HG02759 (cell line): ENCODE data around the gene TRAPPC14.
A peak's percentile ranks its signal among the peaks of the same experiment; 100 is the strongest.

Experiments used
- ATAC-seq: cut with Tn5 transposase; IDR thresholded peaks from one replicate; pipeline ENCODE4 v1.9.1; 2021; ENCODE audit warnings: mild to moderate bottlenecking, moderate library complexity; ENCODE audit not compliant: unreplicated experiment

TRAPPC14 gene

DNA sequence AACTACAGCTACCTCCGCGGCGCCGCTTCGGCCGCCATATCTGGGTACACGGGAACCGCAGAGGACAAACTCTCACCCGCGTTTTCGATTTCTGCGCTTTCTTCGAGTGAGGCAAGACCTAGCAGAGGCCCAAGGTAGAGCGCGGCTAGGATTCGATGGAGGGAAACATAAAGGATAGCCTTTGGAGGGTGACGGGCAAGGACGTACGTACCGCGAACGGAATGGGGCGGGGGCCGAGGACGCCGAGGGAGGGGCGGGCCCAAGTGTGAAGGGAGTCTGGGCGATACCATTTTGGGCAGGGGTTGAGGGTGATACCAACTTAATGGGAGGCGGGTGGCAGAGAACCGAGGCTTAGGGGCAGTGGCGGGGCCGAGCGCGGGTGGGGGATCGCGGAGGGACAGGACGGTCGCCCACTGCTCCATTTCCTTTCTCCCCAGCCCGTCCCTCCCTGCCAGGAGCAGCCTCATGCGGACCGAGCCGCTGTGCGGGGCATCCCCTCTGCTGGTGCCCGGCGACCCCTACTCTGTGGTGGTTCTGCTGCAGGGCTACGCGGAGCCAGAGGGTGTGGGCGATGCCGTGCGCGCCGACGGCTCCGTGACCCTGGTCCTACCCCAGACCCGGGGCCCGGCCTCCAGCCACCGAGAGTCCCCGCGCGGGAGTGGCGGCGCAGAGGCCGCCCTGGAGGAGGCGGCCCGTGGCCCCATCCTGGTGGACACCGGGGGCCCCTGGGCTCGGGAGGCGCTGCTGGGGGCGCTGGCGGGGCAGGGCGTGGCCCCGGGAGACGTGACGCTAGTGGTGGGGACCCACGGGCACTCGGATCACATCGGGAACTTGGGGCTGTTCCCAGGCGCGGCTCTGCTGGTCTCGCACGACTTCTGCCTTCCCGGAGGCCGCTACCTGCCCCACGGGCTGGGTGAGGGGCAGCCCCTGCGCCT, 31.3 kb downstream of the TRAPPC14 start, which contains the start of gene MBLAC1:
Gene MBLAC1, plus strand, starts transcription at position 37 of the 935 bp plus-strand sequence. Its CDS starts 429 bp downstream, at position 466.
- ATAC-seq: peak; percentile 65

GRCh38 chr7:100126239-100126930, 32.1 kb downstream of the TRAPPC14 start:
- no peak for ATAC-seq

DNA sequence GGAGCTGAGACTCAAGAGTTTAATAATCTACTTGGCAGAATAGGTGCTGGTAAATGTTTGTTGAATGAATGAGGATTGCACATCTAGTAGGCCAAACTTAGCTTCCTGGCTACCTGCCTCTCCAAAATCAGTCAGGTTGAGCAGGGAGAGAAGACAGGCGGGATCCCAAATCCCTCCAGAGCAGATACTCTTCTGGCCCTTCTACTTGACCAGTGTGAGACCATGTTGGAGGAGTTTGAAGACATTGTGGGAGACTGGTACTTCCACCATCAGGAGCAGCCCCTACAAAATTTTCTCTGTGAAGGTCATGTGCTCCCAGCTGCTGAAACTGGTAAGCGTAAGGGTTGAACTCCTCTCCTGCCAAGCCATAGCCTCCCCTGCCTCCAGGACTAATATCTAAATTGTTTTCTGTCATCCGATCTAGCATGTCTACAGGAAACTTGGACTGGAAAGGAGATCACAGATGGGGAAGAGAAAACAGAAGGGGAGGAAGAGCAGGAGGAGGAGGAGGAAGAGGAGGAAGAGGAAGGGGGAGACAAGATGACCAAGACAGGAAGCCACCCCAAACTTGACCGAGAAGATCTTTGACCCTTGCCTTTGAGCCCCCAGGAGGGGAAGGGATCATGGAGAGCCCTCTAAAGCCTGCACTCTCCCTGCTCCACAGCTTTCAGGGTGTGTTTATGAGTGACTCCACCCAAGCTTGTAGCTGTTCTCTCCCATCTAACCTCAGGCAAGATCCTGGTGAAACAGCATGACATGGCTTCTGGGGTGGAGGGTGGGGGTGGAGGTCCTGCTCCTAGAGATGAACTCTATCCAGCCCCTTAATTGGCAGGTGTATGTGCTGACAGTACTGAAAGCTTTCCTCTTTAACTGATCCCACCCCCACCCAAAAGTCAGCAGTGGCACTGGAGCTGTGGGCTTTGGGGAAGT, 34.0 kb downstream of the TRAPPC14 start:
- ATAC-seq: no peak

DNA sequence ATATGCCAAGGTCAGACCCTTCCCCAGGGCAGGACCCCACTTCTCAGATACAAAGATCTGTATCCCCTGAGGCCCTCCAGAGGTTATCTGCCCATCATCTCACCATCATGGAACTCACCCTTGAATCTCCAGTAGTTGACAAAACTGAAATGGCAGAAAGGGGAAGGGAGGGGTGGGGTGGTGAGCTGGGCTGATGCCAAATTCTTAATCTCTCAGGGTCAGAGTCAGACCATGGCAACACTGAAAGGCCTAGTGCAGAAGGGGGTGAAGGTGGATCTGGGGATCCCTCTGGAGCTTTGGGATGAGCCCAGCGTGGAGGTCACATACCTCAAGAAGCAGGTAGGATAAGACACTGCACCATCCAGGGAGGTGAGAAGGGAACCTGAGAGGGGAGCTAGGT, 36.0 kb downstream of the TRAPPC14 start:
- ATAC-seq: no peak

DNA sequence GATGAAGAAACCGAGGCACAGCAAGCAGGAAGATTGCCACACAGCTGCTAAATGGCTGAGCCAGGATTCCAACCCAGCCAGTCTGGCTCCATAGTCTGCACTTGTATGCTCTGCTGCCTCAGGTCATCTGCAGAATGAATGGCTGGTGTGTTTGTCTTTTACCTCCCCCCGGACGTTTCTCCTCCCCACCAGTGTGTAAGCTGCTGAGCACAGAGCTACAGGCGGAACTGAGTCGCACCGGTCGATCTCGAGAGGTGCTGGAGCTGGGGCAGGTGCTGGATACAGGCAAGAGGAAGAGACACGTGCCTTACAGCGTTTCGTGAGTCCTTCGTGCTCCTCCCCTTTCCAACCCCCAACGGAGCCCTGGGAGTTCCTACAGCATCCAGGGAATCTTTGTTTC, 36.5 kb downstream of the TRAPPC14 start:
- ATAC-seq: no peak

DNA sequence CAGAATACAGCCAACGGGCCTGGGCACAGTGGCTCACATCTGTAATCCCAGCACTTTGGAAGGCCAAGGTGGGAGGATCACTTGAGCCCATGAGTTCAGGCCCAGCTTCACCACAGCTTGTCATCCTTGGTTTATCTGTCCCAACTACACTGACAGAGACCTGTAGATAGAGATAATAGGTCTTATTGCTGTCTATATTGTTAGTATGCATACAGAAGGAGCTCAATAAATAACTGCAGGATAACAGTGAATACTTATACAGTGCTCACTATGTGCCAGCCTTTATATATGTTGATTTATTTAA, 37.8 kb downstream of the TRAPPC14 start:
- ATAC-seq: no peak

DNA sequence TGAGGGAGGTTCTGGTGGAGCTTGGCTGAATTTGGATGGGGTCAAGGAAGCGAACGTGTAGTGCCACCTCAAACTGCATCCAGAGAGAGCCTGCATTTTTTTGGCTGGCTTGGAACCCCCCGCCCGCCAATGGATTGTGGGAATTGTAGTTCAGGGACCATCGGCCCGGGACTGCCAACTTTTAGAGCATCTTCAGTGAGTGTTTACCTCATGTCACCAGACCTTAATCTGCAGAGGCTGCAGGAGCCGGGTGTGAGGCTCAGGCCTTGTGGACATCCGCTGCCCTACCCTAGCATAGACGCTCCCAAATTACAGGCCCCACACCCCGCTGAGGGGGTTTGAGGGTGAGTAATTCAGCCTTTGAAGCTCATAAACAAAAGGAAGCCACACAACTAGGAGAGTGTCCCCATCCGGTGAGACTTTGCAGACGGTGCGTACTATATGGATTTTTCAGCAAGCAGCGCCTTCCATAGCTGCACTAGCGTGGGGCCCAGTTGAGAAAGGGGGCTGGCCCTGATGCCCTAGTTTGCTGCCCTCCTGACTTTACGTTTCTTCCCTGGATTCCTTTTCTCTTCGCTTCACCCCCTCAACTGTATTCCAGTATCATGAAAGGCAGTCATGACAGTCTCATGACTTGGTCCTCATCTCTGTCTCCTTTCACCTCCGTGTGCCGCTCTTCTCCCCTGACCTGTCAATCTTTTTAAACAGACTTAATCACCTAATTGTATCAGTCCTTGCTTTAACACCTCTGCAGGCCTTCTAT, 38.4 kb downstream of the TRAPPC14 start:
- ATAC-seq: peak; percentile 31

DNA sequence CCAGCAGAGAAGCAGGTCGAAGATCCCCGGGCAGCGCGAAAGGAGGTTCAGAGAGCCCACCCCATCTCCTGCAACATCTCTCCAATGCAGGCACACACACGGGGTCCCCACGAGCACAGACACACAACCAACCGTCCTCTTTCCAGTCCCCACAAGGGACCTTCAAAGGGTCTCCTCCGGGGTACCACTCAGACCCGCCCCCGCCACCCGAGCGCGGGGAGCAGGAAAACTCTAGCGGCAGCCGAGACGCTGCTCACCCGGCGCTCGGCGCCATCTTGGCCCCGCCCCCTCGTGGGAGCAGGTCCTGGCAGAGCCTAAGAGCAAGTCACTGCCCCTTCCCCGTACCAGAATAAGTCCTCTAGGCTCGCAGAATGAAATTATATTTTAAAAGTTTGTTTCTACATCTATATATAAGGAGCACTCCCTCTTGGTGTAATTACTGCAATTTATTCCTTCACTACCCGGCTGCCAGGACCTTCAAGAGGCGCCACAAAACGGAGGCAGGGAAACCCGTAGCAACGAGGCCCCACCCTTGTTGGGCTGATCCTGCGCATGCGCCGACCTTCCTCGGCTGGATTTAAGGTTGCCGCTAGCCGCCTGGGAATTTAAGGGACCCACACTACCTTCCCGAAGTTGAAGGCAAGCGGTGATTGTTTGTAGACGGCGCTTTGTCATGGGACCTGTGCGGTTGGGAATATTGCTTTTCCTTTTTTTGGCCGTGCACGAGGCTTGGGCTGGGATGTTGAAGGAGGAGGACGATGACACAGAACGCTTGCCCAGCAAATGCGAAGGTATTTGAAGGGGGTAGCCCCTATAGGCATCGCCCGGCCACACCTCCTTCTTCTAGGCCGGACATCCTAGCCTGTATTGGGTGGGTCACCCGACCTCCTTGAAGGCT, 39.2 kb downstream of the TRAPPC14 start, which contains the start of the genes CNPY4 and TAF6:
Gene CNPY4, plus strand, starts transcription at position 563 of the 898 bp plus-strand sequence. Its CDS starts 111 bp downstream, at position 674.
Gene TAF6, minus strand, starts transcription at position 287 of the 898 bp plus-strand sequence. CDS start 5,149 bp downstream, outside the sequence.
- ATAC-seq: peak; percentile 71

- ATAC-seq: no peak
Observed at GRCh38 chr7:100118388-100119071, 40.0 kb downstream of the TRAPPC14 start.

DNA sequence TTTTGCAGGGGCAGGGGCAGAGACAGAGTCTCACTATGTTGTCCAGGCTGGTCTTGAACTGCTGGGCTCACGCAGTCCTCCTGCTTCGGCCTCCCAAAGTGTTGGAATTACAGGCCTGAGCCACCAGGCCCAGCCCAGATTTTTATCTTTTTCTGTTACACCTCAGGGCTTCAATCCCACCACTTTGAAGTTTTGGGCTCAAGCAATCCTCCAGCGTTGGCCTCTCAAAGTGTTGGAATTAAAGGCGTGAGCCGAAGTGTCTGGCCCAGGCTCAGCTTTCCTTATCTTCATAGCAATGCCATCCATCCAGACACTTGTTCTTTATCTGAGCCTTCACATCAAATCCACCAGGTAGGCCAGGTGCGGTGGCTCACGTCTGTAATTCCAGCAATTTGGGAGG, 43.5 kb downstream of the TRAPPC14 start:
- ATAC-seq: no peak

DNA sequence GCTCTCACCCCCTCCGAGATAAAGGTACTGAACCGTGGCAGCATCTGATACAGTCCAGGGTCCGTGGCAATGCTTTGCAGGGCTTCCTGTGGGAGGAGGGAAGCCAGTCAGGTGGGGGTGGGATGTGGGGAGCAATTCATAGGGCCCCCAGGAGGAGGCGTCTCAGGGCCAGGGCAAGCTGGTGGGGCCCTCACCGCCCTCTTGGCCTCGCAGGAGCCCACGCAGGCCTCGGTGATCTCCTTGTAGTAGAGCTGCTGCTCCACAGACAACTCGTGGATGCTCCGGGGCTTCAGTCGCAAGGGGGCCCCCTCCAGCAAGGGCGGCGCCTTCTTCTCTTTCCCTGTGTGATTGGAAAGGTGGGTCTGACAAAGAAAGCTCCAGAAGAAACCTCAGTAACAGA, 46.6 kb downstream of the TRAPPC14 start:
- no peak for ATAC-seq

GRCh38 chr7:100111156-100111555, 47.4 kb downstream of the TRAPPC14 start:
- ATAC-seq: no peak

GRCh38 chr7:100109521-100110163, 48.9 kb downstream of the TRAPPC14 start:
- ATAC-seq: no peak

DNA sequence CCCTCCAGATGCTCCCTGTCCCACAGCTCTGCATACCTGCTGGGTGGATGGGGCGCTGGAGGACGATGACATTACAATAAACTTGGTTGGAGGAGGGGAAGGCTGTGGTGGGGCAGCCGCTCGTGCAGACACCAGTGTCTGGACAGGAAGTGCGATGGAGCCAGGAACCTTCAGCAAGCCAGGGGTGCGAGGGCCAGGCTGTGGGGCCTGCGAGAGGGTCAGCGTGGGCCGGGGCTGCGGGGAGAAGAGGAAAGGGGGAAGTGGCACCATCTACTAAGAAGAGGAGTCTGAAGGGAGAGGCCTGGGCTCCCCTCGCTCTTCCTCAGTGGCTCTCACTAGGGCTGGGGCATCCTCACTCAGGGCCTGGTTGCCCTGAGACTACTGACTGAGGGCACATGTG, 50.6 kb downstream of the TRAPPC14 start:
- ATAC-seq: no peak

- ATAC-seq: no peak
Observed at GRCh38 chr7:100107125-100107737, 51.3 kb downstream of the TRAPPC14 start.

- no peak for ATAC-seq
Observed at GRCh38 chr7:100106633-100107032, 51.9 kb downstream of the TRAPPC14 start.

DNA sequence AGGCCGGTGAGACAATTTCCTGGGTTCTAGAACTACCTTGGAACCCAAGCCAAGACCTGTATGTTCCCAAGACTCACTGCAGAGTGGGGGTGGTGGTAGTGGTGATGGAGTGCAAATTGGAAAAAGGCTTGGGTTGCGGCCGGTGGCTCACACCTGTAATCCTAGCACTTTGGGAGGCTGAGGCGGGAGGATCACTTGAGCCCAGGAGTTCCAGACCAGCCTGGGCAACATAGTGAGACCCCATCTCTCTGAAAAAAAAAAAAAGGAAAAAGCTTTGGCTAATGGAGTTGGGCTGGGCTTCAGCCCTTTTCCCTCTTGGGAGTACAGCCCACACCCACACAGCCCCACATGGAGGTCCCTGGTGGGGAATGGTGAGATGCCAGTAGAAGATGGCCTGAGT, 53.0 kb downstream of the TRAPPC14 start:
- ATAC-seq: no peak
